HG02938 (cell line): Measurements from ENCODE around the gene NPHS1.
"Not testable (repeated sequence)": the region's sequence is repeated elsewhere in the genome, so short reads cannot be mapped to it uniquely, and the experiment has no call there.

Experiments used
- ATAC-seq: cut with Tn5 transposase; IDR thresholded peaks from one replicate; pipeline ENCODE4 v1.9.1; 2021; ENCODE audit warnings: mild to moderate bottlenecking, moderate library complexity; ENCODE audit not compliant: unreplicated experiment

The NPHS1 gene, protein sequence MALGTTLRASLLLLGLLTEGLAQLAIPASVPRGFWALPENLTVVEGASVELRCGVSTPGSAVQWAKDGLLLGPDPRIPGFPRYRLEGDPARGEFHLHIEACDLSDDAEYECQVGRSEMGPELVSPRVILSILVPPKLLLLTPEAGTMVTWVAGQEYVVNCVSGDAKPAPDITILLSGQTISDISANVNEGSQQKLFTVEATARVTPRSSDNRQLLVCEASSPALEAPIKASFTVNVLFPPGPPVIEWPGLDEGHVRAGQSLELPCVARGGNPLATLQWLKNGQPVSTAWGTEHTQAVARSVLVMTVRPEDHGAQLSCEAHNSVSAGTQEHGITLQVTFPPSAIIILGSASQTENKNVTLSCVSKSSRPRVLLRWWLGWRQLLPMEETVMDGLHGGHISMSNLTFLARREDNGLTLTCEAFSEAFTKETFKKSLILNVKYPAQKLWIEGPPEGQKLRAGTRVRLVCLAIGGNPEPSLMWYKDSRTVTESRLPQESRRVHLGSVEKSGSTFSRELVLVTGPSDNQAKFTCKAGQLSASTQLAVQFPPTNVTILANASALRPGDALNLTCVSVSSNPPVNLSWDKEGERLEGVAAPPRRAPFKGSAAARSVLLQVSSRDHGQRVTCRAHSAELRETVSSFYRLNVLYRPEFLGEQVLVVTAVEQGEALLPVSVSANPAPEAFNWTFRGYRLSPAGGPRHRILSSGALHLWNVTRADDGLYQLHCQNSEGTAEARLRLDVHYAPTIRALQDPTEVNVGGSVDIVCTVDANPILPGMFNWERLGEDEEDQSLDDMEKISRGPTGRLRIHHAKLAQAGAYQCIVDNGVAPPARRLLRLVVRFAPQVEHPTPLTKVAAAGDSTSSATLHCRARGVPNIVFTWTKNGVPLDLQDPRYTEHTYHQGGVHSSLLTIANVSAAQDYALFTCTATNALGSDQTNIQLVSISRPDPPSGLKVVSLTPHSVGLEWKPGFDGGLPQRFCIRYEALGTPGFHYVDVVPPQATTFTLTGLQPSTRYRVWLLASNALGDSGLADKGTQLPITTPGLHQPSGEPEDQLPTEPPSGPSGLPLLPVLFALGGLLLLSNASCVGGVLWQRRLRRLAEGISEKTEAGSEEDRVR (N-terminal part only)

DNA sequence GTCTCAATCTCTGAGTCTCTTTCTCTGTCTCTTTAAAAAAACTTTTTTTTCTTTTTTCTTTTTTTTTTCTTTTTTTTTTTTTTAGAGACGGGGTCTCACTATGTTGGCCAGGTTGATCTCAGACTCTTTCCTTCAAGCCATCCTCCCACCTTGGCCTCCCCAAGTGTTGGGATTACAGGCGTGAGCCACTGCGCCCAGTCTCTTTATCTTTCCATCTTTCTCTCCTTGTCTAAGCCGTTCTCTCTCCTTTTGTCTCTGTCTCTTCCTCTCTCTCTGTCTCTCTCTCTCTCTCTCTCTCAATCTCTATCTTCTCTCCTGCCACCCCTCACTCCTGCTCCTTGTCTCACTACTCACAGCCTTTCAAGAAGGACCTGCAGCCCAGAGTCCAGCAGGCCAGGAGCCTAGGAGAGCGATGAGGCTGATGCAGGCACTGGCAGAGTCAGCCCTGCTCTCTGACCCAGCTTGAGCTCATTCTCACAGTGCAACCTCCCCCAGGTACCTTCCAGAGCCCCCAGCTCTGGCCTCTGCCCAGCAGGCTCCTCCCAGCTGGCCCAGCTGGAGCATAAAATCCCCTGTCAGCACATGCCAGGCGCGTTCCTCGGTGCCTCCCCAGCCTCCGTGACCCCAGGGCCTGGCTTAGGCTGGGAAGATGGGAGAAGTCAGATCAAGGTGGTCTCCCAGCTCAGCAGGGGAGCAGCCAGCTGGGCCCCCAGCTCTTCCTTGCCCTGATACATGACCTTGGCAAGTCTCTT lies at the start of gene NPHS1:
TSS of gene NPHS1 (minus strand) at position 476 of the 752 bp plus-strand sequence. CDS start 667 bp downstream, outside the sequence.
- ATAC-seq = no peak

- no peak for ATAC-seq
These were observed 48.8 kb upstream of the NPHS1 start for GRCh38 chr19:35901055-35901644.

DNA sequence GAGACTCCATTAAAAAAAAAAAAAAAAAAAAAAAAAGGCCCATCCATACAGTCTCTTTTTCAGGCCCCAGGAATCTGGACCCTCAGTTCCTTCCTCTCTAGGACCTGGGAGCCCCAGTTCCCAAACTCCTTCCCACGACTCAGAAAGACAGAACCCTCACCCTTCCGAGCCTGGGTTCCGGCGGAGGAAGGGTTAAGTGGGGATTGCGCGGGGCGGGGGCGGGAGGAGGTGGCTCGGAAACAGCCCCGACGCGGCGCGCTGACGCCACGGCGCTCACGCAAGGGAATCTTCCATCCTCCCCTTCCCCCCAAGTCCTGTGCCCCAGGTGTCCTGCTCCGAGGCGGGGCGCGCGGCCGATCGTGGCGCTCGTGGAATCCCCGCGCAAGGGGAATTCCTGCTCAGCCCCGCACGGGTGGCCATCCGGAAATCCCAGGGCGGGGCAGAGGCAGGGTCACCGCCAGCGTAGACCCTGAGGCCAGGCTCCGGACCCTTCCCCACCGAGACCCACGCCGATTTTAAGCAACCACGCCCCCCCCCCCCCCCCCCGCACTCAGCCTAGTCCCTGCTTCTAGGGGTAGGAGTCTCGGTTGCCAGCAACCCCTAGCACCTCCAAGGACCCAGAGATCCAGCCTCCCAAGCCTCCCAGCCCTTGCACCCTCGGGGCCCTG lies 47.4 kb upstream of the NPHS1 start:
- ATAC-seq = peak; percentile 36

- ATAC-seq = no peak
These were observed 46.1 kb upstream of the NPHS1 start for GRCh38 chr19:35898499-35898809.

- no peak for ATAC-seq
These were observed 45.6 kb upstream of the NPHS1 start for GRCh38 chr19:35897706-35898451.

- ATAC-seq = no peak
These were observed 44.3 kb upstream of the NPHS1 start for GRCh38 chr19:35896643-35897040.

DNA sequence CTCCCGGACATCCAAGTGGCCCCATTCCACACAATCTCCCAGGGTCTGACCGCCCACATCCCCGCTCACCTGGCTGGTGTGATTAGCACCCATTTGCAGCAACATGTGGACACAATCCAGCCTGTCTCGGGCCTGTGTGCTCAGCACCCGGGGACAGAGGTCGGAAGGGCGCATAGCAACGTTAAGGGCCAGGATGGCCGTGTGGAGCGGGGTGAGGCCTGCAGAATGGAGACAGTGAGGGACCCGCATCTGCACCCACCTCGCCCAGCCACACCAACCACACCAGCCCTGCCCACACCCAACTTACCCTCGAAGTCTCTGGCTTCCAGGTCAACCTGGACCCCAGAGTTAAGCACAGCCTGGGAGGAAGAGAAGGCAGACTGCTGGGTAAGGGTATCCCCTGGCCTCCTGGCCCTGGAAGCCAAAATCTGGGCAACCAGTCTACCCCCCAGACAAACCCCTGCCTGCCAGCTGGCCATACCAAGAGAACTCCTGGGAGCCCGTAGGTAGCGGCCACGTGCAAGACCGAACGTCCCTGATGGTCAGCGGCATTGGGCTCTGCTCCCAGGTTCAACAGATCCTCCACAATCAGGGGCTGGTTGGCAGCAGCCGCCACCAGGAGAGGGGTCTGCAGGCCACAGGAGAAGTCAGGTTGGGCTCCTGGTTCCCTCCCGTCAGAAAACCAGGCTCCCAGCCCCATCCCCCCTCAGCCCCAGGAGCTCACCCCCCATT lies 43.8 kb upstream of the NPHS1 start:
- no peak for ATAC-seq

DNA sequence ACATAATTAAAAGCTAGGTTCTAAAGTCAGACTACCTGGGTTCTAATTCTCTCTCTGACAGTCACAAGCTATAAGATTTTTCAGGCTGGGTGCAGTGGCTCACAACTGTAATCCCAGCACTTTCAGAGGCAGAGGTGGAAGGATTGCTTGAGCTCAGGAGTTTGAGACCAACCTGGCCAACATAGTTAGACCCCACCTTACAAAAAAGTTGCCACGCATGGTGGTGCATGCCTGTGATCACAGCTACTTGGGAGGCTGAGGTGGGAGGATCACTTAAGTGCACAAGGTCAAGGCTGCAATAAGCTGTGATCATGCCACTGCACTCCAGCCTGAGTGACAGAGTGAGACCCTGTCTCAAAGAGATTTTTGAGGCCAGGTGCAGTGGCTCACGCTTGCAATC lies 42.0 kb upstream of the NPHS1 start:
- no peak for ATAC-seq

DNA sequence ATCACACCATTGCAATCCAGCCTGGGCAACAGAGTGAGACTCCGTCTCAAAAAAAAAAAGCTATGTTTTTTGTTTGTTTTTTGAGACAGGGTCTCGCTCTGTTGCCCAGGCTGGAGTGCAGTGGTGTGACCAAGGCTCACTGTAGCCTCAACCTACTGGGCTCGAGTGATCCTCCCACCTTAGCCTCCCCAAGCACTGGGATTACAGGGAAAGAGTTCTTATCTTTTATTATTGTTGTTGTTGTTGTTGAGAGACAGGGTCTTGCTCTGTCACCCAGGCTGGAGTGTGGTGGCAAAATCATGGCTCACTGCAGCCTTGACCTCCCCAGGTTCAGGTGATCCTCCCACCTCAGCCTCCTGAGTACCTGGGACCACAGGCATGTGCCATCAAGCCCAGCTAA lies 39.5 kb upstream of the NPHS1 start:
- not testable (repeated sequence) for ATAC-seq

DNA sequence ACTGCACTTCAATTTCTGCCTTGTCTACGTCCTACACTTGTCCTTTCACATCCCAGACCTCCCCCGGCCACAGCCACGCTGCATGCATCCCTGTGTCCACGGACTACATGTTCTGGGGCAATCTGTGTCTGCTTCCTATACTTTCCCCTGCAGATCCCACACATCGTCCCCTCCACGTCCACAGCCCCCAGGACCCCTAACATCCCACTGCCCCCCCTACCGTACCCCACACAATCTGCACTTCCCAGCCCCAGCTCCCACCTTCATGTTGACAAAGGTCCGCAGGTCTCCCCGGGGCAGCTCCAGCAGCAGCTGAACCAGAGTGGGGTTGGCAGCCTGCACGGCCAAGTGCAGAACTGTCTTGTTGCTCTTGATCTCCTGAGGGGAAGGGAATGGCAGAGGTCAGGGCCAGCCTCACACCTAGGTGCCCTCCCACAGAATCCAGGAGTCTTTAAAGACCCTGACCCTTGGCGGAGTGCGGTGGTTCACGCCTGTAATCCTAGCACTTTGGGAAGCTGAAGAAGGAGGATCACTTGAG lies 37.9 kb upstream of the NPHS1 start:
- no peak for ATAC-seq

DNA sequence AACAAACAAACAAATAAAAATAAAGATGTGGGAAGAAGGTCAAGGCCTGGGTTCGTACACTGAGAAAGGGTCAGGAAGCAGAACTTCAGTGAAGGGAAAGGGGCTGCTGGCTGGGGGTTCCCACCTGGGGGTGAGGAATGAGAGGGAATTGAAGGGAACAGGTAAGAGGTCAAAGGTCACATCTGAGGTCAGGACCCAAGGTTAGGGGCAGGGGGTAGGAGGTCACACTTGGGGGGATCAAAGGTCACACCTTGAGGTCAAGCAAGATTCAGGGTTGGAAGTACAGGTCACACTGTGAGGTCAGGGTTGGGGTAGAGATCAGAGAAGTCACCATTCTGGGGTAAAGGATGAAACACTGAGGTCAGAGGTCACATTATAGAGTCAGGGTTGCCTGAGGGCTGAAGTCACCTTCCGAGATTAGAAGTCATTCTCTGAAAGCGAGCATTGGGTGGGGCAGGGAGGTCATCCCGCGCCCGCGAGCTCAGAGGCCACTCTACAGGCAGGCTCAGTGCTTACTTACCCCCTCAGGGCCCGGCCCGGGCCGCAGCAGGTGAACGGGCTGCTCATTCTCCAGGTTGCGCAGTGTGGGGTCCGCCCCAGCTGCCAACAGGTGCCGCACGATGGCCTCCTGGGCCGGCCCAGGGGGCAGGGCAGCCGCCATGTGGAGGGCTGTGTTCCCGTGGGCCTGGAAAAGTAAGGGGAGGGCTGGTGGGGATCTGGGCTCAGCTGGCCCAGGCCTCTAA lies 37.2 kb upstream of the NPHS1 start:
- ATAC-seq = no peak

- ATAC-seq = no peak
These were observed 36.1 kb upstream of the NPHS1 start for GRCh38 chr19:35888398-35888797.

DNA sequence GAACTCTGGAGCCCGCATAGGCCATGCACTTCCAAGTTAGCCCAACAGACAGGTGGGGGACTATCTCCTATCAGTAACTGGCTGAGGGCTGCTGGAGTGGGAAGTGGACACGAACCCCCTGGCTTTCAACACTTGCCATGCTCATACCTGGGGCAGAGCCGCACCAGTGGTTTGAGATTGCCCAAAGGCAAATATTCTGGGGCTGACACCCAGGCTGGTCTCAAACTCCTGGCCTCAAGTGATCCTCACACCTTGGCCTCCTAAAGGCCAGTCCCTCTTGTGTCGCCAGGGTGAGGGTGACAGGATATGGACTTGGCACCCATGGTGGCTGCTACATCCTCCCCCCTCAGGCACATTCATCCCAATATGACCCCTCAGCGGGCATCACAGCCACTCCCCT lies 34.9 kb upstream of the NPHS1 start:
- ATAC-seq = no peak

GRCh38 chr19:35885904-35886303 lies 33.6 kb upstream of the NPHS1 start:
- ATAC-seq = no peak

DNA sequence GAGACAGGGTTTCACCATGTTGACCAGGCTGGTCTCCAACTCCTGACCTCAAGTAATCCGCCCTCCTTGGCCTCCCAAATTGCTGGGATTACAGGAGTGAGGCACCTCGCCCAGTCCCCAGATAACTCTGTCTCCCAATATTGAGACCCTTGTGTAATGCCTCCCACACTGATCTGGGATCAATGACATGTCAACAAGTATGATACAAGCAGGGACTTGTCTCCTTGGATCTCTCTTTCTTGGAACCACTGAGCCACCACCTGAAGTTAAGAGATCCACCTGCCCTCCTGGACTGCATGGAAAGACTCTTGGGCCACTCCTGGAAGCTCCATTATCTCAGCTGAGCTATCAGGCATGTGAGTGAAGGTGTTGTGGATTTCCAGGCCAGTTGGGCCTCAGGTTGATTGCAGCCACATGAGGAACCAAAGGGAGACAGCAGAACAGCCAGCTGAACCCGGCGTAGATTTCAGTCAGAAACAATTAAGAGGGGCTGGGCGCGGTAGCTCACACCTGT lies 33.0 kb upstream of the NPHS1 start:
- ATAC-seq = no peak

DNA sequence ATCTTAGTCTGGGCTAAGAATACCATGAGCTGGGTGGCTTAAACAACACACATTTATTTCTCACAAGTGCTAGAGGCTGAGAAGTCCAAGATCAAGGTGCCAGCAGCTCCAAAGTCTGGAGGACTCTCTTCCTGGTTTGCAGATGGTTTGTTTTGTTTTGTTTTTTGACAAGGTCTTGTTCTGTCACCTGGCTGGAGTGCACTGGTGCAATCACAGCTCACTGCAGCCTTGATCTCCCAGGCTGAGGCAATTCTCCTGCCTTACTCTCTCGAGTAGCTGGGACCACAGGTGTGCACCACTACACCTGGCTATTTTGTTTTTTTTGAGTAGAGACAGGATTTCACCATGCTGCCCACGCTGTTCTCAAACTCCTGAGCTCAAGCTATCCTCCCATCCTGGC lies 31.6 kb upstream of the NPHS1 start:
- no peak for ATAC-seq

- ATAC-seq = no peak
These were observed 30.0 kb upstream of the NPHS1 start for GRCh38 chr19:35882114-35882832.
